ENCODE measurements around the gene THBS2. TPM values are rescaled to one million over a fixed set of nuclear protein-coding genes. Genes with fewer than 3 reads are reported as not detected.

The THBS2 gene
- total and polyA plus RNA-seq, 2 donors (not counting 3 experiments of a cell fraction or from before 2014, with no cell fraction given): 0.08 TPM; not detected in 1

- Histone ChIP-seq H3K27ac (ENCODE audit: insufficient read depth, low read depth, low read length) (no peak overlapping the region), H3K4me2 (ENCODE audit: insufficient read depth, low read length) (no peak overlapping the region), H3K79me2 (ENCODE audit: control insufficient read depth, insufficient read depth, low read length) (no peaks in the 10 kb centered on the region), H3K4me1 (ENCODE audit: control insufficient read depth, extremely low read depth, insufficient read depth, low read length) (no peaks in the 10 kb centered on the region), H2AFZ (ENCODE audit: low read depth, low read length) (no peak overlapping the region), H3K4me3 (replicated peaks in 1 of 3; ENCODE audit: insufficient read depth in 1 of 3, low read depth in 1 of 3, low read length in 3 of 3) (no peak overlapping the region), H3K36me3 (ENCODE audit: control insufficient read depth in 2 of 2, extremely low read depth in 1 of 2, insufficient read depth in 2 of 2, low read length in 2 of 2) (no peaks in the 10 kb centered on the region), H3K9me3 (replicated peaks; ENCODE audit: control insufficient read depth, insufficient read depth, low read length) (peaks cover 5% of the 10 kb centered on the region), H4K20me1 (replicated peaks; ENCODE audit: control insufficient read depth, extremely low read depth, insufficient read depth, low read length) (no peaks in the 10 kb centered on the region), H3K9me1 (replicated peaks; ENCODE audit: control insufficient read depth, extremely low read depth, insufficient read depth, low read length) (no peaks in the 10 kb centered on the region), H3K9ac (replicated peaks; ENCODE audit: extremely low read depth, insufficient read depth, low read length) (no peak overlapping the region), H3K27me3 (ENCODE audit: control insufficient read depth in 2 of 2, insufficient read depth in 2 of 2, low read length in 2 of 2) (no peaks in the 10 kb centered on the region)
- intact Hi-C loops (cut with micrococcal nuclease): no loop called here
- ChIA-PET CTCF (no interaction called here), POLR2A (no interaction called here)
- dilution Hi-C loops (cut with MboI; ENCODE audit: extremely low pct_ligation_motif_present, low sequenced_read_pairs): no loop called here
- DNase-seq (ENCODE audit: low read depth, low spot score): no peak
- BruUV-seq (replicated peaks): no TSS peak
- TF ChIP-seq POLR2A (IDR thresholded peaks at IDR 0.05; ENCODE audit: low read depth, low read length) (no peak), CTCF (IDR thresholded peaks at IDR 0.05; ENCODE audit: extremely low read depth in 1 of 2, insufficient read depth in 1 of 2, low read depth in 1 of 2, low read length in 2 of 2) (no peak), MAX (IDR thresholded peaks at IDR 0.05; ENCODE audit: insufficient read depth, insufficient read length) (no peak), EZH2 (IDR thresholded peaks at IDR 0.05; ENCODE audit: borderline replicate concordance, low read depth, low read length, severe bottlenecking) (no peak), POLR2AphosphoS5 (IDR thresholded peaks at IDR 0.05; ENCODE audit: insufficient read depth, low read depth, low read length) (no peak), GATA2 (IDR thresholded peaks at IDR 0.05; ENCODE audit: insufficient read depth, insufficient read length, low read depth, low read length) (no peak), JUN (IDR thresholded peaks at IDR 0.05; ENCODE audit: borderline replicate concordance, insufficient read depth, insufficient read length, low read depth) (no peak), FOS (IDR thresholded peaks at IDR 0.05; ENCODE audit: borderline replicate concordance, insufficient read depth, low read length) (no peak), MYC (IDR thresholded peaks at IDR 0.05; ENCODE audit: low read depth, low read length) (no peak)
- no peak for FAIRE-seq
Measured at GRCh38 chr6:169229615-169230321, 23.9 kb downstream of the THBS2 start.
